NCI-H187 (cell line): ENCODE data around the gene PRKAA1.

Experiments
- DNase-seq, 2 experiments: peaks; one replicate each; lab custom pipeline; 2025; lab: John Stamatoyannopoulos, UW

PRKAA1 gene

DNA sequence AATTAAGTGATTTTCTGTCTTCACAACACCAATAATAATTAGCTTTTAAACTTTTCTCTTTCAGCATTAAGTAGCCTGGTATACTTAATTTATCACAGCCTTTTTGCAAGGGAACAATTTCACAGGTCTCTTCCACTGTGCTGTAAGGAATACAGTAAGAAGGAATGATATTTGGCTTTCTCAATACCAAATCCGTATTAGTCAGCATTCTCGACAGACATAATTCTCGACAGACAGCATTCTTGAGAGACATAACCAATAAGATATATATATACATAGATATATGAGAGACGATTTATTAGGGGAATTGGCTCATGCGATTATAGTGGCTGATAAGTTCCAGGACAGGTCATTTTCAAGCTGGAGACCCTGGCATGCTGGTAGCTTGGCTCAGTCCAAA lies 18.0 kb downstream of the PRKAA1 start:
- DNase-seq, result no peak

DNA sequence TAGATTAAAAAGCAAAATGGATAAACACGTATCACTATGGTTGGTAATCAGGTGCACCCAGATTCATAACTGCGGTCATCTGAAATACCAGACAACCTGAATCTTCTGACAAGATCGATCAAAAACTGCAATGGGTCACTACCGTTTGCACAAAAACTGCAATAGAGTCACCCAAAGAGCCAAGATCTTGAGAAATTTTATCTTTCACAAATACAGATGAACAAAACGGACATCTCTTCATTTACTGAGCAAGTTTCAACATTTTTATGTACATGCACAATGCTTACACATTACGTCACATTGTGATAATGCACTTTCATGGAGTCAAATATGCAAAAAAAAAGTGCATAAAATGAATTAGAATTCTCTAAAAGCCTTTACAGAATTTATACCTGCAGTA lies 18.6 kb downstream of the PRKAA1 start:
- DNase-seq, result no peak

DNA sequence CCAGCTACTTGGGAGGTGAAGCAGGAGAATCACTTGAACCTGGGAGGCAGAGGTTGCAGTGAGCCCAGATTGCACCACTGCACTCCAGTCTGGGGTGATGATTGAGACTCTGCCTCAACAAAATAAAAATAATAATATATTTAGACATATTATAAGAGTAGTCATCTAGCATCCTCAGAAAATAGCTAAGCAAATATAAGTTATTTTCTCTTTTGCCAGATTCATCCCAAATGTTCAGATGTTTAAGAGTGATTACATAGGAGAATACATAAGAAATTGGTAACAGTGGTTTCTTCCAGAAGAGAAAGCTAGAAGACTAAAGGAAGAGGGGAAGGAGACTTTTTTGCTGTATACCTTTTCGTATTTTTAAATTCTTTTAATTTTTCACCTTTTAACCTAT lies 20.0 kb downstream of the PRKAA1 start:
- no peak for DNase-seq

- no peak for DNase-seq
These were observed 21.6 kb downstream of the PRKAA1 start for GRCh38 chr5:40776658-40776977.

DNA sequence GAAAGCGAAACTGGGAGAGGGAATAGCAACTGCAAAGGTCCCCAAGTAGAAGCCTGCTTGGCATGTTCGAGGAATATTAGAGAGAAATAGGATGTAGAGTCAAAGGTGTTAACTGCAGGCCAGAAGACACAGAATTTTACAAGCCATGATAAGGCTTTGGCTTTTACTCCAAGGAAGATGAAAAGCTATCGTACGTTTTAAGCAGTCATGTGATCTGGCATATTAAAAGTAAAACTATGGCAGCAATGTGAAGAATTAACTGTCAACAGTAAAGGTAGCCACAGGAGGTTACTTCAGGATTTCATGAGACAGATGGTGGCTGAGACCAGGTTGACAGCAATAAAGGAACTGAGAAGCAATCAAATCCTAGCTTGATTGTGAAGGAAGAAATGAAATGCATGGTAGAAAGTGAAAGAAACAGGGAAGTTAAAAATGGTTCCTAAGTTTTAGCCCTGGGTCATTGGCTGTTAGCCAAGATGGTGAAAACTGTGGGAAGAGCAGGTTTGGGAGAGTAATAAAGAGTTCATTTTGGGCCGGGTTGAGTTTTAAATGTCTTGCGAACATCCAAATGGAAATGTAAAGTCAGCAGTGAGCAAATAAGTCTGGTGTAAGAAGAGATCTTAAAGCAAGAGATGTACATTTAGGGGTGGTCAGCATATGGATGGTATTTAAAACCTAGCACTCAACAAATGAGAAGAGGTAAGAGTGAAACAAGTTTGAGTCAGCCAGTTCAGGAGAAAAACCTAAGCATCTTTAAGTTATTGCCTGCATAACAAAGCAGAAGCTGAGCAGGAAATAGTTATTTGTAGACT lies 22.1 kb downstream of the PRKAA1 start:
- no peak for DNase-seq

DNA sequence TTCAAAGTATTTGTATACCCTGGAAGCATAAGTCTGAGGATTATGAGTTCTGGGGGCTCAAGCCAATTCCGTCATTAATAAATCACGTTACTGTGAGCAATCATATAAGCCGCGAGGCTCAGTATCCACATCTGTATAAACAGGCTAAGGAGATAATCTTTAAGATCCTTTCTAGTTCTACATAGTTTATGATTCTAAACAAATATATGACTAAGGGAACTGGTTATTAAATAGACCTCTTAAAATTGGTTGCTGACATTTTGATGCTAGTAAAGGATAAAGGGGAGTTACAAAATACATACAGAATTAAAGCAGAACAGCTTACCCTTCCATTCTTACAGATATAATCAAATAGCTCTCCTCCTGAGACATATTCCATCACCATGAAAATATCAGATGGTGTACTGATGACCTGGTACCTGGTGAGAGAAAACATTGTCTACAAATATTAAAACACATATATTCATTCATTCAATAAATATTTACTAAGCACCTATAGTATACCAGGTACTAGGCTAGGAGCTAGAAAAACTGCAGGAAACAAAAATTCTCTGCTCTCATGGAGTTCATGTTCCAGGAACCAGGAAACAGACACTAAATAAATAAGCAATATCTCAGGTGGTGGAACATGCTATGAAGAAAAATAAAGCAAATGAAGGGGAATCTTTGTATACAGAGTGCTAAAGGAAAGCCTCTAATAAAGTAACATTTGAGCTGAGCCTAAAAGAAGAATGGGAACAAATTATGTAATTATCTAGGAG lies 22.9 kb downstream of the PRKAA1 start:
- DNase-seq, result no peak

DNA sequence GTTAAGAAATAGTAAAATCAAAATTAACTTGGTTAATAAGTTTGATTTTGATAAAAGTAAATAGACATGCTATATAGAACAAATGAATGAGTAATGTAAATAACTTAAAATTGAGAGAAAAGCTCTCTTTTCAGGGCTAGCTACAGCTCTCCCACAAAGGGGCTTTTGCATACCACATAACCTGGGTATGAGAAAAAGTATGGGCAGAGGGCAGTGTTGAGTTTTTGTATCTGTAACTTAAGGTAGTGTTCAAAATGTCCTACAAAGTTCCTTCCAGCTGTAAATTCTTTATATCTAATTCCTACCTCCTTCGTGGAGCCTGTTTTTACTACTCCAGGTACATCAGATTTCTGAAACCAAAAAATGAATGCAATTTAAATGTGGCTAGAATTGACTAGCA lies 23.6 kb downstream of the PRKAA1 start:
- no peak for DNase-seq

DNA sequence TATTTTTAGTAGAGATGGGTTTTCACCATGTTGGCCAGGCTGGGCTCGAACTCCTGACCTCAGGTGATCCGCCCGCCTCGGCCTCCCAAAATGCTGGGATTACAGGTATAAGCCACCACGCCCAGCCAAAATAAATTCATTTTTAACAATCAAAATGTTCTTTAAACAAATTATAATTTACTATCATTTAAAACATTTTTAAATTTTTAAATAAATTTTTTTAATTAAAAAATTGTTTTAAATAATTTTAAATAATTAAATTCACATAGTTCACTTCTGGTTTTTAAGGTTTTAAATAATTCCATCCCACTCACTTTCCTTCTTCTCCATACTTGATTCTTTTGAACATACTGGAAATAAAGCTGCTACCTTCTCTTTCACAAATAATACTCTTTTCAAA lies 27.4 kb downstream of the PRKAA1 start:
- no peak for DNase-seq

DNA sequence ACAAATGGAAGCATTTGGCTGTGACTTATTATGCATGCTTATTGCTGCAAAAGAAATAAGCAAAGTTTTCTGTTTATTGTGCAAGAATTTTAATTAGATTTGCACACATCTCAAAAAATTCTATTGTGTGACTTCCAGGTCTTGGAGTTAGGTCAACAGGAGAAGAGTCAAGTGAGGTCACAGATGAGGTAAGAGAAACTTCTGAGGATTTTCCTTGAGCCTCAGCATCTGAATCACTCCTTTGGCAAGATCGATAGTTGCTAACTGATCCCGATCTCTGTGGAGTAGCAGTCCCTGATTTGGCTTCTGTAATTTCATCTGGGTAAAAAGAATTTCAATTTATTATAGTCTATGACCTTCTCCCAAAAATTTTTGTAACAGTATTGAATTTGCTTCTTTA lies 35.5 kb downstream of the PRKAA1 start:
- DNase-seq, result no peak

GRCh38 chr5:40757400-40757799 lies 40.8 kb downstream of the PRKAA1 start:
- DNase-seq, result no peak

- DNase-seq, result peak; percentile 85 to 93
These were observed 42.5 kb downstream of the PRKAA1 start, which contains the start of gene TTC33 for GRCh38 chr5:40755407-40756365. Gene TTC33, minus strand, starts transcription at chr5:40755961. Its CDS starts 8,943 bp downstream, at chr5:40747018.

- DNase-seq, result peak; percentile 21 to 29
These were observed 43.1 kb downstream of the PRKAA1 start for GRCh38 chr5:40755093-40755406.

GRCh38 chr5:40754381-40755092 lies 43.6 kb downstream of the PRKAA1 start:
- no peak for DNase-seq

DNA sequence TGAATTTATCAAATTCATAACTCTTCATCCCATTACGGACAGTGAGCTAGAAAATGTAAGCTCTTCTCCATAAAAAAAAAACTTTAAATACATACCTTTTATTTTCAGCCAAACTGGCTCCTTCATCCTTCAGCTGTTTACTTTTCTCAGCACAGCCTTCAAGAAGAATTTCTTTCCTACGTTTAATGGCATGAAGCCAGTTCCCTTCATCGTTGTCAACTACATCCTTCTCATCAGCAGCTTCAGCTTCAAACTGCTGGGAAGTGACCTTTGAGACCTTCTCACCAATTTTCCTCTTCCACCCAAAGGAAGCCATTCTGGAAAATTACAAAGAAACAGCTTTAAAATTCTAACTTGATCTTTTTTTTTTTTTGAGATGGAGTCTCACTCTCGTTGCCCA lies 51.5 kb downstream of the PRKAA1 start:
- no peak for DNase-seq

- no peak for DNase-seq
These were observed 54.4 kb downstream of the PRKAA1 start for GRCh38 chr5:40743771-40744170.

- no peak for DNase-seq
These were observed 59.7 kb downstream of the PRKAA1 start for GRCh38 chr5:40738502-40738901.

DNA sequence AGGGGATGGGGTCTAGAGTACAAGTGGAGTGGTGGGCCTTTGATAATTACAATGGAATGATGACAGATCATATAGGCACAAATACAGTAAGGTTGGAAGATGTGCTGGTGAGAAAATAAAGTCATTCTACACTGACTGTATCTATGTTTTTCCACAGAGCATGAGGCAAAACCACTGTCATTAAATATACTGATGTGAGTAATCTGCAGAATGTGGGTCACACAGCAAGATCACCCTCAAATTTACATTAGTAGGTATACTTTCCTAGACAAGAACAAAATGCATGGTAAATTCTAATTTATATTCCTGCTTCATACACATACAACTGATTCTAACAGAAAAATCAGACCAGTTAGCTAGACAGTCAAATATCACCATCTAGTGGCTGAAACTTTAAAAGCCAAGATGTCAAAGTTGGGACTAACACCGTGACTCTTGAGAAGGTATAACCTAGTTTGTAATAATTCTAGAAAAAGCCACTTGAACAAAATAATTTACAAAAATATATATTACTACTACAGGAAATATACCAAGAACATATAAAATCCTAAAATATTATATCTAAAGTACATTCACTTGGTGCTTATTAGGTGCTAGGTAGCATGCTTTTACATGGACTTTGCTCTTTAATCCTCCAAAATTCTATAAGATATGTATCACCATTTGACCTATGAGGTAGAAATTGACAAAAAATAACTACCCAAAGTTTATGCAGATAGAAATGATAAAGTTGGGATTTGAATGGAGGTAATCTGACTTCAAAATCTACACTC lies 61.9 kb downstream of the PRKAA1 start:
- no peak for DNase-seq

DNA sequence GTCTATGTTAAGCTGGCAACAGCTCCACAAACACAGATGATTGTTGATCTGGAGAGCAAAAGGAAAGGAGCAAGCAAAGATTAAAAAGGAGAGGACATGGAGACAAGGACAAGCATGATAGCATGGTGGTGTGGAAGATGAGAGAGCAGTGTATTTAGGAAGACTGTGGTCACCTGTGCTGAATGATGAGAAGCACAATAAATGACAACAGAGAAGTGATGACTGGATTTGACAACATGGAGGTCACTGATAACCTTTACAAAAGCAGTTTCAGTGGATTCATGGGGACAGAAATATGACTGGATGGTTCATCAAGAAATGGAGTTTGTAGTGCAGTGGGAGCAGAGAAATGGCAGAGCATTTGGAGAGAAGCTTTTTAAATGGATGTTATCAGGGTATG lies 62.6 kb downstream of the PRKAA1 start:
- no peak for DNase-seq

GRCh38 chr5:40734986-40735385 lies 63.2 kb downstream of the PRKAA1 start:
- no peak for DNase-seq

GRCh38 chr5:40733879-40734563 lies 64.2 kb downstream of the PRKAA1 start:
- no peak for DNase-seq
